SIG-M5 treated with dmso at 0.1 percent for 504 hours (cell line): ENCODE measurements around the gene FYN.

Source experiments
- DNase-seq: peaks from one replicate; lab custom pipeline; 2025; ENCODE audit not compliant: unreplicated experiment; lab: John Stamatoyannopoulos, UW

The FYN gene

GRCh38 chr6:111809264-111809663, 64.0 kb downstream of the FYN start:
- DNase-seq = no peak

DNA sequence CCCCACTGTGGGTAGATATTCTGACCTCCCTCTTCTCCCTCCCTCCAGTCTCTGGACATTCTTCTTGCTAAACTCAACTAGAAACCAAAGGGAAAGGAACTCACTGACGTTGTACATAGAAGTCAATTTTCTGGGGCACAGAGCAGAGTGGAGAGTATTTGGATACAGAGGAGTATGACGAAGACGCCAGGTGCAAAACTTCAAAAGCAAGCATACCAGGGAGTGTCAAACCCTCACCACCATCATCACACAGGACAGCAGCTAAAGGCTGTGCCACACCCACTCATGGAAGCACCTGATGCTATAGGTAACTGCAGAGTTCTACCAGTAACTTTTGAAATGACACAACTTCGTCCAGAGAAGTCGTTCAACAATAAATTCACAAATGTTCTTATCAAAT, 64.8 kb downstream of the FYN start:
- DNase-seq = no peak

- DNase-seq = no peak
Observed at GRCh38 chr6:111806561-111807497, 66.4 kb downstream of the FYN start.

GRCh38 chr6:111806165-111806547, 67.1 kb downstream of the FYN start:
- no peak for DNase-seq

GRCh38 chr6:111805511-111806164, 67.6 kb downstream of the FYN start:
- DNase-seq = no peak

DNA sequence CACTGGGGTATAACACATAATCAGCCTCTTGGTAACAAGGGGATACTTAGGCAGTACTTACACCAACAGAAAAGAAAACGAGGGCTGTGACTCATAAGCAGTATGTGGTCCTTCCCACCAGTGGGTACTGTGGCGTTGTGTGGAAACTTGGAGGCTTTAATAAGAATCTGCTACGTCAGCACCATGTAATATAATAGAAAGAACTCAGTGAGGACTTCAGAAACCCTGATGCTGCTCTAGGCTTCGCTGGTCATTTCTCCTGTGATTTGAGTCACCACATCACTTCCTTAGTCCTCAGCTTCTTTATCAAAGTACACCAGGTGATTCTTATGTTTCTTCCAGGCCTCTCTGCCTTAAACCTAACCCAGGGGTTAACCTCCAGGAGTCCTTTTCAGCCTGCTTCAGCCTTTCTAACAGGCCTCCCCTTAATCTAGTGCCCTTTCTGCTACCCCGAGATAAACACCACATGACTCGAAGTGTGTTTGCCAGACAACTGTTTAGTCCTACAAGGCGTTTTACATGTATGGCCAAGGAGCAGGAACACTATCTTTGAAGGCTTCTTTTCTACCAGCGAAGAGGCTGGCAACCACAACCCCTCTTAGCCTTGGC, 68.5 kb downstream of the FYN start:
- peak; percentile 11 for DNase-seq

GRCh38 chr6:111803804-111804203, 69.4 kb downstream of the FYN start:
- no peak for DNase-seq

DNA sequence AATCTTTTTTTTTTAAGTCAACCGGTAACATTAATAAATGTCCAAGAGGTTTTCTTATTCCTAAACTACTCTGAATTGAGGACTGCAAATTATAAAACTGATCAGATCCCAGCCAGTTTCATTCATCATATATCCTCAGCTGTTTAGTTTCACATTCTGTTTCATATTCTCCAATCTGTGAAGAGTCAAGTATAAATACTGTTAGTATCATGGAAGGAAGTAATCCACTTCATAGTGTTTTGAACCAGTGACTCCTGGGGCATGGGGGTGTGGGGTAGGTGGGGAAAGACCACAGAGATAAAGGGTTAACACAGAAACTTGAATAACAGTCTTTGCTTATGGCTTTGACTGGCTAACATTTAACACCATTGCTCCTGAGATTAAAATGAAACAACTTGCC, 69.9 kb downstream of the FYN start:
- no peak for DNase-seq

DNA sequence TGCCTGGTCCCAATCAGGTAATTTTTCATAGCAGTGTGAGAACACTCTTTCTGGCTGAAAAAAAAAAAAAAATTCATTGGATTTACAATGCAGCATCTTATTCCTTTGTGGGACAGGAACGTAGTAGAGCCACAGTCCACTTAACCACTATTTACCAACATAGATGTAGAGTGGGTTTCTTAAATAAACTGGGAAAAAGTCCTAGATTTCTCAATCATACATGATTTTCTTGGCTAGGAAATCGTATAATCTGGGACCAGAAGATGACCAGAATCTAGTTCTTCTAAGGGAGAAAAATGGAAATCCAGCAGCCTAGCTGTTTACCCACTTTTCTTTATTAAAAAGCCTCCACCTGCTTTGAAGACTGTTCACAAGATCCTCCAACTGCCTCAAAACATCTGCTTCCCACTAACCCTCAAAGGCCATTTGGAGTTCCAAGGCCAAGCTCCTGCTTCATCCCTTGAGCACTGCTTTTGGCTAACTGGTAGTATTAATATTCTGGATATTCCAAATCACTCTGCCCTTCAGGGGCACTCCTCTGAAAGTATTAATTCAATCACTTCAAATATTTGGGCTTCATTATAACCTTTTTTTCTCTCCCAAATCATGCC, 70.4 kb downstream of the FYN start:
- no peak for DNase-seq

GRCh38 chr6:111802015-111802414, 71.2 kb downstream of the FYN start:
- no peak for DNase-seq

DNA sequence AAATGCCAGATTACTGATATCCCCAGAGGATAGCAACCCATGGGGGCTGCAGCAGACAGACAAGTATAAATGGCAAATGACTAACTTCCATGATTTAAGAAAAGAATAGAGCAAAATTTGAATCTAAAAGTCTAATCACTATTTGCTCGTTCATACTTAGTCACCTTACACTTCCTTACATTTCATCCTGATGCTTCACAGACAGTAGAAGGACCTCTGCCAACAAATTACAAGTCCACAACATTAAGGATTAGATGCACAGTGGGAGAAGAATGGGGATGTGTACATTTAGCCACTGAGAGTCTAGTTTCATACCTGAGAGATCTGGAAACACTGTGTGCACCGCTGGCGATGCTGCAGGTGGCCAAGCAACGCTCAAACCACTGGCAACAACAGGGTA, 72.4 kb downstream of the FYN start:
- no peak for DNase-seq

- DNase-seq = no peak
Observed at GRCh38 chr6:111800259-111800765, 72.9 kb downstream of the FYN start.

- no peak for DNase-seq
Observed at GRCh38 chr6:111799576-111800258, 73.5 kb downstream of the FYN start.

GRCh38 chr6:111798281-111798725, 74.9 kb downstream of the FYN start:
- DNase-seq = no peak

- no peak for DNase-seq
Observed at GRCh38 chr6:111796310-111796918, 76.8 kb downstream of the FYN start.

DNA sequence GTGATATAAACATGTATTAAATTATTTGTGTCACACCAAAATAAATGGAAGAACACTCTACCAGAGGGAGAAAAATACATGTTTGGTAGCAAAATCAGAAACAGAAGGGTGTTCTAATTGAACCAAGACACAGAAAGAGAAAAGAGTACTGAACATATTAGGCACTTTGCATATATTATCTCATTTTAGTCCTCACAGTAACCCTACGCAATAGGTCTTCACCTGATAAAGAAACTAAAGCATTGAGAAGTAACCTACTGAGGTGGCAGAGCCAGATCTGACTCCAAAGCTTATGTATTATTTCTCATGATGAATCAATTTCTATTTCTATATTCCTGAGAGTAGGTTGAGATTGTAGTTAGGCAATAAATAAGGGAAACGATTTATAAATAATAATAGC, 77.7 kb downstream of the FYN start:
- no peak for DNase-seq

- no peak for DNase-seq
Observed at GRCh38 chr6:111794727-111795452, 78.4 kb downstream of the FYN start.

- DNase-seq = no peak
Observed at GRCh38 chr6:111794300-111794699, 79.0 kb downstream of the FYN start.

DNA sequence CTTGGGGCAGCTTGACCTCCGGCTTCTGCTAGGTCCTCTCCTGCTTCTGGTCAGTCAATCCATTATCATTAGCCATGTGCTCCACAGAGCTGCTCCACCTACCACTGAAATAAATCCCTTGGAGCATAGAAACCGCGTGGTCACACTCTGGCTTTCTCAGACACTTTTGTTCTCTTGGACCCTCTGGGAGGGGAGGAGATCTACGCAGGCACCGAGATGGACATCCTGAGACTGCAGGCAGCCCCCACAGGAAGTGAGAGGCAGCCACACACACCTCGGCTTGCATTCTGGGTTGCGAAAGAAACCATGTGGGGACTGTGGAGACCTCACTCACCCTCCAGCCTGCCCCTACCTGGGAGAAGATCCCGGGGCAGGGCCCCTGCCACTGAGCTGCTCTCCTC, 79.5 kb downstream of the FYN start:
- DNase-seq = no peak
